ENCODE measurements around the gene MARK1.

GRCh38 chr1:220691053-220691684 is 163.2 kb downstream of the MARK1 start:
- TF ChIP-seq EP300 (IDR thresholded peaks at IDR 0.05), result no peak
- TF ChIP-seq CTCF (IDR thresholded peaks at IDR 0.05), result no peak
- TF ChIP-seq POLR2A (IDR thresholded peaks at IDR 0.05), result no peak

All from tibial nerve (tissue), 4 donors.